Ramos (cell line): Measurements from ENCODE around the gene UAP1.

ENCODE experiments used
- in situ Hi-C: fragments of 300-500 bp; cut with MboI; formaldehyde crosslinking; loops from one replicate; pipeline ENCODE4 v1.14.3; 2022; ENCODE audit warnings: low sequenced_read_pairs; ENCODE audit not compliant: unreplicated experiment

UAP1 gene

GRCh38 chr1:162561616-162562469 lies at the start of gene UAP1:
Gene UAP1 (plus strand): TSS chr1:162561722. CDS start chr1:162566069, 4,347 bp downstream.
- in situ Hi-C loops, result no loop called here

GRCh38 chr1:162527314-162527713 lies 34.2 kb upstream of the UAP1 start:
- in situ Hi-C loops, result no loop called here

- in situ Hi-C loops, result no loop called here
Observed at GRCh38 chr1:162530307-162530987, 31.1 kb upstream of the UAP1 start.

GRCh38 chr1:162530988-162531319 lies 30.6 kb upstream of the UAP1 start:
- in situ Hi-C loops, result no loop called here

- in situ Hi-C loops, result no loop called here
Observed at GRCh38 chr1:162535501-162535900, 26.0 kb upstream of the UAP1 start.

- in situ Hi-C loops, result no loop called here
Observed at GRCh38 chr1:162536511-162536910, 25.0 kb upstream of the UAP1 start.

- in situ Hi-C loops, result no loop called here
Observed at GRCh38 chr1:162537216-162537615, 24.3 kb upstream of the UAP1 start.

- in situ Hi-C loops, result no loop called here
Observed at GRCh38 chr1:162538815-162539431, 22.6 kb upstream of the UAP1 start.

- in situ Hi-C loops, result no loop called here
Observed at GRCh38 chr1:162541619-162542141, 19.8 kb upstream of the UAP1 start.

- in situ Hi-C loops, result no loop called here
Observed at GRCh38 chr1:162543228-162543627, 18.3 kb upstream of the UAP1 start.

- in situ Hi-C loops, result no loop called here
Observed at GRCh38 chr1:162548170-162548569, 13.4 kb upstream of the UAP1 start.

- in situ Hi-C loops, result no loop called here
Observed at GRCh38 chr1:162549001-162549400, 12.5 kb upstream of the UAP1 start.

- in situ Hi-C loops, result no loop called here
Observed at GRCh38 chr1:162550925-162551324, 10.6 kb upstream of the UAP1 start.

- in situ Hi-C loops, result no loop called here
Observed at GRCh38 chr1:162551969-162552683, 9.4 kb upstream of the UAP1 start.

GRCh38 chr1:162552684-162553252 lies 8.8 kb upstream of the UAP1 start:
- in situ Hi-C loops, result no loop called here

- in situ Hi-C loops, result no loop called here
Observed at GRCh38 chr1:162554258-162554657, 7.3 kb upstream of the UAP1 start.

- in situ Hi-C loops, result no loop called here
Observed at GRCh38 chr1:162557536-162557935, 4.0 kb upstream of the UAP1 start.

GRCh38 chr1:162560303-162561036 lies 1.1 kb upstream of the UAP1 start:
- in situ Hi-C loops, result no loop called here

- in situ Hi-C loops, result no loop called here
Observed at GRCh38 chr1:162561037-162561615, 396 bp upstream of the UAP1 start.
